ENCODE data around the gene SENP1. TPM values are rescaled to one million over a fixed set of nuclear protein-coding genes. Genes with fewer than 3 reads are reported as not detected.

SENP1 gene
- total RNA-seq, 4 donors from 2014 or later, result 24.1 to 43.9 (median 32.4) TPM

DNA sequence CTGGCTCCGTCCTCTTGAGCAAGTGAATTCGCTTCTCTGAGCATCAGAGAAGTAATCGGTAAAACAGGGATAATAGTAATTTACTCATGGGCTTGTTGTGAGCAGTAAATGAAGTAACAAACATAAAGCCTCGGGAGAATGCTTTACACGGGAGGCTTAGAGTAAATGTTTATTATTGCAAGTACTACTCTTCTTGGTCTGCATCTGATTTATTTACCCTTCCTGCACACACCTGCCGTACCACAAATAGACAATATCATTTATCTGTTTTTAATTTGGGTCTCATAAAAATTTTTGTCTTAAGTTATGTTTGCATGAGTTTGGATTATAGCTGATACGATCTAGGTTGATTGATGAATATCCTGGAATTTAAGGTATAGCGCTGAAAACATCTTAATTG, 93.8 kb downstream of the SENP1 start:
- Histone ChIP-seq H3K27me3 (no peaks in the 10 kb centered on the region), H3K27ac (no peak overlapping the region), H3K4me3 (no peak overlapping the region), H3K36me3 (no peaks in the 10 kb centered on the region), H3K4me1 (no peaks in the 10 kb centered on the region), H3K9me3 (no peaks in the 10 kb centered on the region)
- DNase-seq, result no peak
- intact Hi-C loops (cut with DNase I; ENCODE audit: low total_unique reads), result no loop called here
- no peak for TF ChIP-seq POLR2A (IDR thresholded peaks at IDR 0.05)
- TF ChIP-seq, protein P1, sequence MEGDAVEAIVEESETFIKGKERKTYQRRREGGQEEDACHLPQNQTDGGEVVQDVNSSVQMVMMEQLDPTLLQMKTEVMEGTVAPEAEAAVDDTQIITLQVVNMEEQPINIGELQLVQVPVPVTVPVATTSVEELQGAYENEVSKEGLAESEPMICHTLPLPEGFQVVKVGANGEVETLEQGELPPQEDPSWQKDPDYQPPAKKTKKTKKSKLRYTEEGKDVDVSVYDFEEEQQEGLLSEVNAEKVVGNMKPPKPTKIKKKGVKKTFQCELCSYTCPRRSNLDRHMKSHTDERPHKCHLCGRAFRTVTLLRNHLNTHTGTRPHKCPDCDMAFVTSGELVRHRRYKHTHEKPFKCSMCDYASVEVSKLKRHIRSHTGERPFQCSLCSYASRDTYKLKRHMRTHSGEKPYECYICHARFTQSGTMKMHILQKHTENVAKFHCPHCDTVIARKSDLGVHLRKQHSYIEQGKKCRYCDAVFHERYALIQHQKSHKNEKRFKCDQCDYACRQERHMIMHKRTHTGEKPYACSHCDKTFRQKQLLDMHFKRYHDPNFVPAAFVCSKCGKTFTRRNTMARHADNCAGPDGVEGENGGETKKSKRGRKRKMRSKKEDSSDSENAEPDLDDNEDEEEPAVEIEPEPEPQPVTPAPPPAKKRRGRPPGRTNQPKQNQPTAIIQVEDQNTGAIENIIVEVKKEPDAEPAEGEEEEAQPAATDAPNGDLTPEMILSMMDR (IDR thresholded peaks at IDR 0.05), result no peak

DNA sequence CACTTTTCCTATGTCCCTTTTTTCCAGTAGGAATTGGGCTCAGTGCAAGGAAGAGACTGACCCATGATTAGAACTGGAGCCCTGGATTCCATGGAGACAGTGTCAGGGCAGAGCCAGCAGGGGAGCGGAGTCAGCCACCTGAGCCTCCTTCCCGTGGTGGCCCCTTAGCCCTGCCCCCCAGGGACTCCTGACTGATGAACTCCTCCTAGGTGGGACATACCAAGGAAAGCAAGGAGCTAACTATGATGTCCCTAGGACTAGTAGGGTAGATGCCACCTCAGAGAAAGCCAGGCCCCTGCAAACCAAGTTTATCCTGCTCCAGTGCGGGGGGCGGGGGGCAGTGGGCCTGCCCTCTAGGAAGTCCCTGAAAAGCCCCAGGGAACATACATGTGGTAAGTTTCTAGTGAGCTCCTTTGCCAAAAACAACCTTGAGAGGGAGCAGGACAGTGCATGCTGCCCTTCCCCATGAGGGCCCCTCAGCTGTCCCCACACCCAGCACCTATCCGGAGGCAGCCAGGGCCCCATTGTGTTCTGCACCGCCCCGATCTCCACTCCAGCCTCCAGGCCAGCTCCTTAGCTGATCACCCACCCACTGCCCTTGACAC, 95.4 kb downstream of the SENP1 start:
- Histone ChIP-seq H3K4me1 (no peaks in the 10 kb centered on the region), H3K36me3 (no peaks in the 10 kb centered on the region), H3K27ac (no peak overlapping the region), H3K4me3 (no peak overlapping the region), H3K27me3 (no peaks in the 10 kb centered on the region), H3K9me3 (no peaks in the 10 kb centered on the region)
- no peak for DNase-seq
- no peak for TF ChIP-seq POLR2A (IDR thresholded peaks at IDR 0.05)
- TF ChIP-seq, protein P1 (IDR thresholded peaks at IDR 0.05), result no peak
- intact Hi-C loops (cut with DNase I; ENCODE audit: low total_unique reads), result no loop called here

DNA sequence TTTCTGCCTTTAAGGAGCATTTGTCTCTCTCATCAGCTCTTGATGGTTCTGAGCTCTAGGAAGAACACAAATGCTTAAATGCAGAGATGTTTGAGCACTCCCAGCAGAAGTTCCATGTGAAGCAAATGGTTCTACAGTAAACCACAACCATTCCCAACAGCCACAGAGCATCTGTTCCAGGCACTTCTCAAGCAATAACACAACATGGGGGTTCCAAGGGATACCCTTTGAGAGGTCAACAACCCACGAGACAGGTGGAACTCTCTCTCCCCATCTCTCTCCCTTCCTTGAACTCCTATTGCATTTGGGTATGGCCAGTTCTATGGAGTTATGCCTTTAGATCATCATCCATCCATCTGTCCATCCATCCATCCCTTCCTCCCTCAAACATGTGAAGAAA, 96.4 kb downstream of the SENP1 start:
- Histone ChIP-seq H3K27ac (no peak overlapping the region), H3K4me1 (peaks cover 0 to 4% of the 10 kb centered on the region in 2 donors), H3K4me3 (no peak overlapping the region), H3K27me3 (peaks cover 9 to 10% of the 10 kb centered on the region in 2 donors), H3K36me3 (no peaks in the 10 kb centered on the region), H3K9me3 (no peaks in the 10 kb centered on the region)
- no peak for DNase-seq
- intact Hi-C loops (cut with DNase I; ENCODE audit: low total_unique reads), result no loop called here
- TF ChIP-seq POLR2A (IDR thresholded peaks at IDR 0.05), result no peak
- TF ChIP-seq, protein P1 (IDR thresholded peaks at IDR 0.05), result no peak

DNA sequence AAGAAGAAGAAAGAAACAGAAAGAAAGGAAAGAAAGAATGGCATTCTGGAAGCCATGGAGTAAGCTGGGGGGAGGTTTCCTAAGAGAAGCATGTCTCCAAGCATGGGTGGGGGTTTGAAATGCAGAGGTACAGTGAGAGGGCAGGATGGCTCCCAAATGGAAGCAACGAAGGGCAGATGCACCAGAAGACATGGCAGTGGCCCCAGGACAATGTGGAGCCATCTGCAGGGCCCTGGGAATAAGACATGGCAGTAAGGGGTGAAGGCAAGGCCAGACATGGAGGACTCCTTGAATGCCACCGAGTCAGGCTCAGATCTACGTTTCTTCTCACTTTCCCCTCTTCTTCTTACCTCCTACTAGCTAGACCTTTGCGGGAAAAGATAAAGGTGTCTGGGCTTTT, 96.9 kb downstream of the SENP1 start:
- Histone ChIP-seq H3K4me3 (no peak overlapping the region), H3K27ac (no peak overlapping the region), H3K36me3 (no peaks in the 10 kb centered on the region), H3K9me3 (no peaks in the 10 kb centered on the region), H3K4me1 (peaks cover 0 to 9% of the 10 kb centered on the region in 2 donors), H3K27me3 (peaks cover 11 to 15% of the 10 kb centered on the region in 2 donors)
- intact Hi-C loops (cut with DNase I; ENCODE audit: low total_unique reads), result no loop called here
- TF ChIP-seq, protein P1 (IDR thresholded peaks at IDR 0.05), result no peak
- no peak for TF ChIP-seq POLR2A (IDR thresholded peaks at IDR 0.05)
- no peak for DNase-seq

DNA sequence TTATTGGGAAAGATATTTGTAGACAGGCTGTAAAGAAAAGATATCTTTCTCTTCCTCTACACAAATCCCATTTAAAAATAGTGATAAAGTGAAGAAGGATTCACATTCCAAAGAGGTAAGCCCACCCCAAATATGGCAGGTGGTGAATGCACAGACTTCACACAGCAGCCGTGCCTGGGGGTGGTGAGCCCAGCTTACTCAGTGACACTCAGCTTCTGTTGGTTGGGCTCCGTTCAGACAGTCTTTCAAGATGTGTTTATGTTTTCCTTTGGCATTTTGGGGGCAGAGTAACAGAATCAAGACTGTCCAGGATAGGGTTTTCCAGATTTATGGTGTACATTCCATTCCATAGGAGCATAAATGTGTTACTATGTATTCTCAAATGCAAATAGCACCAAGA, 97.5 kb downstream of the SENP1 start:
- Histone ChIP-seq H3K9me3 (no peaks in the 10 kb centered on the region), H3K27ac (no peak overlapping the region), H3K4me1 (peaks cover under 1 to 12% of the 10 kb centered on the region in 2 donors), H3K27me3 (peaks cover 11 to 15% of the 10 kb centered on the region in 2 donors), H3K4me3 (no peak overlapping the region), H3K36me3 (no peaks in the 10 kb centered on the region)
- no peak for TF ChIP-seq POLR2A (IDR thresholded peaks at IDR 0.05)
- TF ChIP-seq, protein P1 (IDR thresholded peaks at IDR 0.05), result no peak
- no peak for DNase-seq
- intact Hi-C loops (cut with DNase I; ENCODE audit: low total_unique reads), result no loop called here

All from uterus (tissue), 4 donors.